AG20443 (cell line): ENCODE measurements around the gene AP4M1.

Source experiments
- DNase-seq: peaks from one replicate; pipeline ENCODE4 v3.0.0; 2012; ENCODE audit warnings: low spot score, mixed read lengths

Gene AP4M1

GRCh38 chr7:100101016-100101862 is at the start of gene AP4M1, which contains the start of gene MCM7:
Gene AP4M1, plus strand, starts transcription at chr7:100101643. Its CDS starts 72 bp downstream, at chr7:100101715.
Gene MCM7, minus strand, starts transcription at chr7:100101397. Its CDS starts 103 bp downstream, at chr7:100101294.
- DNase-seq: peak; percentile 97

- DNase-seq: peak; percentile 62
Measured at GRCh38 chr7:100053215-100053614, 48.2 kb upstream of the AP4M1 start.

GRCh38 chr7:100057006-100057405 is 44.4 kb upstream of the AP4M1 start:
- no peak for DNase-seq

DNA sequence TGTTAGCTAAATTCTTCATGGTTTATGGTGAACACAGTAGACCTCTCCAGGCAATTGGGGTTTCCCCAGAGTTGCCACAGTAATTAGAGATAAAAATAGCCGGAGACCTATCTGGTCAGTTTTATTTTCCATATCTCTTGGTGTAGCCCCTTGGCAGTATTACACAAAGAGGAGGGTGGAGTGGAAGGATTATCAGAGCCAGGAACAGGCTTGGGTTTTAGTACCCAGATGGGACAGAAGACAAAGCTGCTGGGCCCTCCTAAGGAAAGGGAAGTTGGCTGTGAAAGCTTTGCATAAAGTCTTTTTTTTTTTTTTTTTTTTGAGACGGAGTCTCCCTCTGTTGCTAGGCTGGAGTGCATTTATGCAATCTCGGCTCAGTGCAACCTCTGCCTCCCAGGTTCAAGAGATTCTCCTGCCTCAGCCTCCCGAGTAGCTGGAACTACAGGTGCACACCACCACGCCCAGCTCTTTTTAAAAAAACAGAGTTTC is 42.1 kb upstream of the AP4M1 start:
- DNase-seq: no peak

- DNase-seq: no peak
Measured at GRCh38 chr7:100061518-100062193, 39.8 kb upstream of the AP4M1 start.

DNA sequence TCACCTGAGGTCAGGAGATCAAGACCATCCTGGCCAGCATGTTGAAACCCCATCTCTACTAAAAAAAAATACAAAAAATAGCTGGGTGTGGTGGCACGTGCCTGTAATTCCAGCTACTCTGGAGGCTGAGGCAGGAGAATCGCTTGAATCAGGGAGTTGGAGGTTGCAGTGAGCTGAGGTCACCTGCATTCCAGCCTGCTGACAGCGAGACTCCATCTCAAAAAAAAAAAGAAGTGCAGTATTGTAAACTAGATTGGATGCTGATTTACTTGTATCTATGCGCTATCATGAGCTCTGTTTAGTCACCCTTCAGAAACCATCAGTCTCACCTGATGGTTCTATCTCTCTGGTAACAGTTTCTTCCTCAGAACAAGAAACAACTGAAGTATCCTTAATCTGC is 38.1 kb upstream of the AP4M1 start:
- no peak for DNase-seq

DNA sequence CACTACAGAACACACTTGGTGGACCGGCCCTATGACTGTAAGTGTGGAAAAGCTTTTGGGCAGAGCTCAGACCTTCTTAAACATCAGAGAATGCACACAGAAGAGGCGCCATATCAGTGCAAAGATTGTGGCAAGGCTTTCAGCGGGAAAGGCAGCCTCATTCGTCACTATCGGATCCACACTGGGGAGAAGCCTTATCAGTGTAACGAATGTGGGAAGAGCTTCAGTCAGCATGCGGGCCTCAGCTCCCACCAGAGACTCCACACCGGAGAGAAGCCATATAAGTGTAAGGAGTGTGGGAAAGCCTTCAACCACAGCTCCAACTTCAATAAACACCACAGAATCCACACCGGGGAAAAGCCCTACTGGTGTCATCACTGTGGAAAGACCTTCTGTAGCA is 37.3 kb upstream of the AP4M1 start:
- no peak for DNase-seq

DNA sequence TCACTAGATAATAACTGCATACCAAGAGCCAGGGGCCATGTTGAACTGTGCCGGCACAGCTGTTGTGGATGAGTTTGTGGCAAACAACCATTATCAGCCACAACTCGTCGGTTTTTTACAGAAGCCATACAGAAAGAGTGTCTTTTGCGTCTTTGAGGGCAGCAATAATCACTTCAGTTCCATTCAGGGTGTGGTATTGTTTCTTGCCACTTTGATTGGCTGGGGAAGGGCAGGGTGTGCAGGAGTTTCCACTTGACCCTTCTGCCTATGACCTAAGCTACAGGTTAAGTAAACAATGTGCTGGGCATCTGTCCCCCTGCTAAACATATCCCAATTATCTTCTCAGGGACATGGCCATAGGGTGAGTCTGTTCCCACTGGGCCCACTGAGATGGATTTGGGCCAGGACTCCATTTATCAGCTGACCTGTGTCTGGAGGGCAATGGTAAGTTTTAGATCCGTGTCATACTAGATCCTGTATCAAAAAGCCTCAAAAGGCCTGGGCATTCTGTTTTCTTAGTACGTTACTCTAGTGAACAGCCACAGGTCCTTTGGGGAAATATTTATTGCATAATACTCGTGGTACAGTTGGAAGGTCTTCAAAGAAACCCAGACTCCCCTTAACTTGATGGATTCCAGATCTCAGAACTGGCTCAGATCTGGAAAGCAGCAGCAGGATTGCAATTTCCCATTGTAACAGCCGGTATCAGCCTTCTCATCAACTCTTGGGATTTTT is 35.8 kb upstream of the AP4M1 start:
- DNase-seq: peak; percentile 55

DNA sequence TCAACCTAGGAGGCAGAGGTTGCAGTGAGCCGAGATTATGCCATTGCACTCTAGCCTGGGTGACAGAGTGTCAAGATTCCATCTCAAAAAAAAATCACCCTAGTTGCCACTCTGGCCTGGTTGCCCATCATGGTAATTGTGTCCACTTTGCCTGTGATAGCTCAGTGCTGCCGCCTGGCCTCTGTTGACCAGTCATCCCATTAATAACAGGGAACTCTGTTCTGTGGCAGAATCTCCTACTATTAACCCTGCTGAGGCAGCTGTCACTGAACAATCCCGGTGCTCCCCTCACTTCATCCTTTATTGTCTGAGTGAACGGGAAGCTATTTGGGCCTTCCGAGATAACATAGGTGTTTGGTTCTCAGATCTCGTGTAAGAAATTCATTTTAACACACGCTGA is 34.5 kb upstream of the AP4M1 start:
- no peak for DNase-seq

- no peak for DNase-seq
Measured at GRCh38 chr7:100069991-100070390, 31.5 kb upstream of the AP4M1 start.

DNA sequence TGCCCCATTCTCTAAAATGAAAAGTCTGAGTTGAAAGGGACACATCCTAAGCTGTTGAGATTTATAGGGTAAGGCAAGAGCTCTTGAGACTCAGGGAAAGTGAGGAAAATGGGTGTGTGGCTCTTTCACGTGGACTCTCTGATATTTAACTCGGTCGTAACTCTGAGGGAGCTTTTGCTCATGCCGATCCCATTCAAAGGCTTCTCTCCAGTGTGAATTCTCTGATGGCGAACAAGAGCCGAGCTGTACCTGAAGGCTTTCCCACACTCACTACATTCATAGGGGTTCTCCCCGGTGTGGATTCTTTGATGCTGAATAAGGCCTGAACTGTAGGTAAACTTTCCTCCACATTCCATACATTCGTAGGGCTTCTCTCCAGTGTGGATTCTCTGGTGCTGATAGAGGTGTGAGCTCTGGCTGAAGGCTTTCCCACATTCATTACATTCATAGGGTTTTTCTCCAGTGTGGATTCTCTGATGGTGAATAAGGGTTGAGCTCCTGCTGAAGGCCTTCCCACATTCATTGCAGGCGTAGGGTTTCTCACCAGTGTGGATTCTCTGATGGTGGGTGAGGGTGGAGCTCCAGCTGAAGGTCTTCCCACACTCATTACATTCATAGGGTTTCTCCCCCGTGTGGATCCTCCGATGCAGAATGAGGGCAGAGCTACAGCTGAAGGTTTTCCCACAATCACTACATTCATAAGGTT is 30.3 kb upstream of the AP4M1 start:
- no peak for DNase-seq

- no peak for DNase-seq
Measured at GRCh38 chr7:100072462-100072861, 29.0 kb upstream of the AP4M1 start.

DNA sequence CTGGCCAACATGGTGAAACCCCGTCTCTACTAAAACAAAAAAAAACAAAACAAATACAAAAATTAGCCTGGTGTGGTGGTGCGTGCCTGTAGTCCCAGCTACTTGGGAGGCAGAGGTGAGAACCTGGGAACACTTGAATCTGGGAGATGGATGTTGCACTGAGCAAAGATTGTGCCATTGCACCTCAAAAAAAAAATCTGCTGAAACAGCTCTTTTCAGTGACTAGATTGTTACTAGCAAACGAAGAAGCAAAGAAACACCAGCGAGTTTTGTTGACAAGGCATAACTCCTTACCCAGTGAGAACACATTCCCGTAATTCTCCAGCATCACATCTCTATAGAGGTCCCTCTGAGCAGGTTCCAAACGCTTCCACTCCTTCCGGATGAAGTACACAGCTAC is 26.6 kb upstream of the AP4M1 start:
- no peak for DNase-seq

DNA sequence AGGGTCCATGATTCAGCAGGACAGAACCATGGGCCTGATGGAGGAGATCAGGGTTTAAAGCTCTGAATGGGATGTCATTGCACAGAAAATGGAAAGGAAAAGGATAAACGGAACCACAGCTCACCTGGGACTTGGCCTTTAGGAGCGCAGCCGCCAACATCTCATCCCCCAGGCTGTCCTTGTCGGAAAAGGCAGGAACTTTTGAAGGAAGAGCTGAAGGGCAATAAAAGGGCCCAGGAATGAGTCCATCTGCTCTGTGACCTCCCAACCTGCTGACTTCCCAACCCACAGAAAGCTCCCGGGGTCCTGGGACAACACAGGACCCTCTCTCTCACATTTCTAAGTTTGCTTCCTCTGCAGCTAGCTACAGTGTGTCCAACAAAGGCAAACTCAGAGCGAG is 26.0 kb upstream of the AP4M1 start:
- no peak for DNase-seq

GRCh38 chr7:100077205-100077604 is 24.2 kb upstream of the AP4M1 start:
- DNase-seq: no peak

DNA sequence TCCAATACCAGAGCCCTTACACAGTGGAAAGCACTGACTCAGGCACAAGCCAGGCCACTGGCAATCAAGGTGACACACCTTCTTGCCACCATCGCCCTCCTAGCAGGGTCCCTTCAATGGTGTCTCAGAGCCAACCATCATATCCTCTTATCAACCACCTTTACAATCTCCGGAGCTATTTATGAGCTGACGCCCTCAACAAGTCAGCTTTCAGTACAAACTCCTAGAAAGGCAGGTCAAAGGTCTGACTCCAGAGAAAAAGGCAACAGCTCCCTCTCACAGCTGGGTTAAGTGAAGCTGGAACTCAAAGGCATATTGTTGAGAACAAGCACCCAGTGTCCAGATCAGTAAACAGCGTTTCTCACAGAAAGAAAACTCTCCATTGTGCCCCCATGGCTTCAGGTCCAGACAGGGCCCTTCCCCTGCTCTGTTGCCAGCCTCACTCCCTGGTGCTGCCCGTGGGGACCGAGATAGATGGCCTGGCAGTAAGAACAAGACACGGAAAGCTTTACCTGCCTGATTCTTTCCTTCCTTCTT is 22.4 kb upstream of the AP4M1 start:
- no peak for DNase-seq

- peak; percentile 18 for DNase-seq
Measured at GRCh38 chr7:100080907-100081534, 20.4 kb upstream of the AP4M1 start.

DNA sequence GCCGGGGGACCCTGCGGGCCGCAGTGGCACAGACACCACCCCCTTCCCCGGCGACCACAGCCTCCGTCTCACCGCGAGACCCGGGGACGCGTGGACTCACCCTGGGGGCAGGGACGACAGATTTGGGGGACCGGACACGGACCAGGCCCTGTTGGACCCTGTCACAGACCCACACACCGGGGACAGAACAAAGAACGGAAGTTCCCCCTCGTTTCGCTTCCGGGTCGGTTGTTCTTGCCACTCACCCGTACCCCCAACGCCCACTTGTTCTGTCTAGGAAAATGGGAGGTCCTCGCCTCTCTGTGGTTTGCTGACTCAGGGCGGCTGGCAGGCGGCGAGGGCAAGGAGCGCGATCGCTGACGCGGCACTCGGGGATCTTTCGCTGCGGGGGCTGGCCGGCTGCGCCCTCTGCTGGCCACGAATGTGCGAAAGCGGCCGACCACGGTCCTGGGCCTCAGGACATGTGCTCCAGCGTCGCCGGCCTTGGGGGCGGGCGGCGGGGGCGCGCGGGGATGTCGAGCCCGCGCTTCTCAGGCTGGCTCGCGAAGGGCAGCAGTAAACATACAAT is 19.8 kb upstream of the AP4M1 start, which contains the start of gene ZNF3:
Gene ZNF3, minus strand, starts transcription at position 189 of the 568 bp plus-strand sequence. CDS start 4,366 bp downstream, outside the sequence.
- DNase-seq: peak; percentile 97

GRCh38 chr7:100082978-100083377 is 18.5 kb upstream of the AP4M1 start:
- DNase-seq: no peak

DNA sequence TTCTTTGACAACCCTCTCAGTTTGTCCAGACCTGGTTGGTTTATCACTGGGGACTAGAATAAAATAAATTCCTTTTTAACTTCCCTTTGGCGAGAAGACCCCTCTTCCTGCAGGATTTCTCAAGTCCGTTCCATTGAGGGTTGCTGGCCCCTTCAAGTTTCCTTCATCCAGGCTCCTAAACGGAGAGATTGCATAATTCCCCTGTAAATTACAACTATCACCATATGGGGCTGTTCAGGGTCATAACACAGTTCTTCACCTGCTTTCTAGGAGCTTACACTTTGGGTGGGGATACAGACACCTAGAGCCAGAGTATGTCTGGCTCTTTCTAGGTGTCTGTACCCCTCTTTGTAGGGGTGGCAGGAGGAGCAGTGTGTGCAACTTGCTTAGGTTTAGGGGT is 15.9 kb upstream of the AP4M1 start:
- no peak for DNase-seq
